K562 (cell line): Measurements from ENCODE around the gene LAMB4. TPM values are rescaled to one million over a fixed set of nuclear protein-coding genes. Genes with fewer than 3 reads are reported as not detected.

ENCODE experiments used
- ATAC-seq: fragments of 200-7000 bp; cut with Tn5 transposase; 3 replicates; pipeline ENCODE4 v1.9.1; 2020; ENCODE audit warnings: moderate library complexity
- BruUV-seq: library from RNA; stranded (reverse); fragments of 400-500 nt; replicated peaks from 2 replicates; lab custom pipeline; 2021; lab: Mats Ljungman, UMichigan
- CTCF ChIA-PET: fragments of 300-600 bp; formaldehyde crosslinking; extraction: SDS; loops from one replicate; lab custom pipeline; 2021; ENCODE audit warnings: low intra/inter-chr PET ratio; lab: Yijun Ruan, JAX
- POLR2A ChIA-PET: fragments of 300-600, 350-650 bp; sonication (Branson Sonifier 250); formaldehyde crosslinking; extraction: SDS; loops from one replicate; lab custom pipeline; 2021; ENCODE audit warnings: antibody characterized with exemption, inconsistent platforms; lab: Yijun Ruan, JAX
- DNase-seq, 4 experiments: peaks; one replicate each; pipeline versions ENCODE4 v3.0.0 to v3.0.0-alpha.2; 2011 to 2018; ENCODE audit warnings: low spot score in 3 of 4, mixed read lengths in 3 of 4; ENCODE audit errors: extremely low read depth in 1 of 4
- FAIRE-seq: peaks from 2 replicates; lab custom pipeline; 2011; peaks lifted over from hg19 to GRCh38; lab: Jason Lieb, UNC
- H2AFZ ChIP-seq: 2 replicates; pipeline ENCODE4 v1.6.0; 2011; ENCODE audit warnings: low read depth, low read length, control low read depth, inconsistent platforms
- H3K27ac ChIP-seq: fragments of 200-600 bp; 3 replicates; pipeline ENCODE4 v1.8.0; 2011; ENCODE audit warnings: low read depth, mild to moderate bottlenecking, control low read depth, inconsistent platforms, low read length, moderate library complexity, mixed read lengths; ENCODE audit errors: extremely low read depth
- H3K27me3 ChIP-seq, 2 experiments: fragments of 300-600 bp in 1 of 2; 2 replicates in 1 of 2; 3 replicates in 1 of 2; pipeline versions ENCODE4 v1.6.0 to v1.8.0; 2011; ENCODE audit warnings: inconsistent platforms in 2 of 2, low read length in 2 of 2, mild to moderate bottlenecking in 1 of 2, mixed read lengths in 1 of 2, moderate library complexity in 1 of 2; ENCODE audit not compliant: control insufficient read depth in 2 of 2, insufficient read depth in 2 of 2
- H3K36me3 ChIP-seq: fragments of 300-600 bp; 3 replicates; pipeline ENCODE4 v1.8.0; 2011; ENCODE audit warnings: mild to moderate bottlenecking, low read length, inconsistent platforms; ENCODE audit not compliant: control insufficient read depth, insufficient read depth
- H3K4me1 ChIP-seq, 2 experiments: fragments of 200-600 bp in 1 of 2; replicated peaks in 1 of 2; 2 replicates in 1 of 2; 3 replicates in 1 of 2; pipeline versions ENCODE4 v1.5.1 to v1.8.0; 2011; ENCODE audit warnings: inconsistent platforms in 2 of 2, low read length in 2 of 2, mild to moderate bottlenecking in 1 of 2, mixed read lengths in 1 of 2, moderate library complexity in 1 of 2; ENCODE audit not compliant: control insufficient read depth in 2 of 2, insufficient read depth in 2 of 2
- H3K4me2 ChIP-seq: 2 replicates; pipeline ENCODE4 v1.6.1; 2011; ENCODE audit warnings: low read length, control low read depth, inconsistent platforms, mixed read lengths; ENCODE audit not compliant: insufficient read depth
- H3K4me3 ChIP-seq: fragments of 200-600 bp; sonication (generic), shearing (Covaris generic); 2 replicates; pipeline ENCODE4 v1.5.1; 2016; ENCODE audit warnings: control low read depth, inconsistent platforms
- H3K79me2 ChIP-seq: fragments of 200-600 bp; 3 replicates; pipeline ENCODE4 v1.8.0; 2011; ENCODE audit warnings: low read length, inconsistent platforms; ENCODE audit not compliant: control insufficient read depth, insufficient read depth
- H3K9ac ChIP-seq, 2 experiments: 2 replicates each; pipeline versions ENCODE4 v1.6.0 to v1.6.1; 2011; ENCODE audit warnings: low read depth in 2 of 2, low read length in 2 of 2, control low read depth in 1 of 2, inconsistent platforms in 1 of 2, mild to moderate bottlenecking in 1 of 2, mixed read lengths in 1 of 2; ENCODE audit not compliant: insufficient read depth in 1 of 2
- H3K9me1 ChIP-seq: one replicate; pipeline ENCODE4 v1.6.0; 2011; ENCODE audit warnings: inconsistent platforms, mild to moderate bottlenecking, low read length, moderate library complexity; ENCODE audit not compliant: control insufficient read depth, insufficient read depth
- H3K9me3 ChIP-seq: replicated peaks from 2 replicates; pipeline ENCODE4 v1.5.1; 2011; ENCODE audit warnings: low read depth, low read length, inconsistent platforms; ENCODE audit not compliant: control insufficient read depth, insufficient read depth
- H4K20me1 ChIP-seq: replicated peaks from 2 replicates; pipeline ENCODE4 v1.6.1; 2011; ENCODE audit warnings: low read length, inconsistent platforms, mixed read lengths; ENCODE audit not compliant: control insufficient read depth, insufficient read depth
- BRD9 ChIP-seq: fragments of 450-650 bp; IDR thresholded peaks from 2 replicates; pipeline ENCODE4 v1.6.1; 2018; ENCODE audit warnings: low read depth; ENCODE audit not compliant: partially characterized antibody
- FIP1L1 ChIP-seq: fragments of 200-400 bp; formaldehyde crosslinking; IDR thresholded peaks from 2 replicates; pipeline ENCODE4 v1.6.1; 2018; ENCODE audit warnings: mild to moderate bottlenecking, low read depth, low read length; ENCODE audit not compliant: poor library complexity, severe bottlenecking
- GATA2 ChIP-seq: sonication (generic); formaldehyde crosslinking; IDR thresholded peaks from 2 replicates; pipeline ENCODE4 v1.4.0; 2020; ENCODE audit warnings: mild to moderate bottlenecking, missing genetic modification reagents
- HOMEZ ChIP-seq: fragments of 250-450 bp; sonication (Bioruptor Pico); IDR thresholded peaks from 2 replicates; pipeline ENCODE4 v1.4.0; 2020; ENCODE audit warnings: mild to moderate bottlenecking, moderate library complexity
- IRF2 ChIP-seq: sonication (generic); formaldehyde crosslinking; IDR thresholded peaks from 2 replicates; pipeline ENCODE4 v1.8.1; 2022; ENCODE audit warnings: mild to moderate bottlenecking, missing genetic modification reagents
- PHF8 ChIP-seq: fragments of 200-600 bp; sonication (generic); IDR thresholded peaks from 2 replicates; pipeline ENCODE4 v1.6.1; 2012; ENCODE audit warnings: mixed run types, mild to moderate bottlenecking, inconsistent platforms, low read length, moderate library complexity, borderline replicate concordance
- SRSF1 ChIP-seq: fragments of 200-400 bp; formaldehyde crosslinking; IDR thresholded peaks from 2 replicates; pipeline ENCODE4 v1.6.1; 2017; ENCODE audit warnings: mild to moderate bottlenecking, low read depth, low read length, moderate library complexity
- WGBS: fragments of 100-300 bp; shearing (Covaris generic); methylation state at CpG from one replicate; pipeline ENCODE4 v1.1.6; 2016; ENCODE audit warnings: low coverage, mixed read lengths; ENCODE audit not compliant: insufficient coverage; ENCODE audit errors: missing lambda C conversion rate; 5-methylcytosine and 5-hydroxymethylcytosine counted together
- in situ Hi-C: fragments of 300-500 bp; cut with MboI; formaldehyde crosslinking; loops from 4 replicates; pipeline ENCODE4 v1.15.0; 2018; ENCODE audit warnings: inconsistent platforms, mixed read lengths
- intact Hi-C: fragments of 100-400 bp; cut with micrococcal nuclease; formaldehyde crosslinking; loops from 2 replicates; pipeline ENCODE4 v1.14.2; 2022
- polyA plus RNA-seq, 8 experiments: library from polyadenylated mRNA; depleted of rRNA in 4 of 8; stranded (reverse) in 5 of 8; unstranded in 3 of 8; fragments of >200 nt; fragmentation: Nextera tagmentation in 2 of 8; fragmentation: Illumina TruSeq in 1 of 8; extraction: Ambion mirVana in 2 of 8; extraction: Trizol in 1 of 8; gene quantifications; 2 replicates each; pipeline versions ENCODE4 v1.2.1 to v1.2.3, GENCODE V29; 2011 to 2014; ENCODE audit warnings: inconsistent platforms in 1 of 8, missing spikeins in 1 of 8
- total RNA-seq, 7 experiments: library from RNA; depleted of rRNA in 6 of 7; stranded (reverse); fragments of >200 nt in 6 of 7; fragmentation: Illumina TruSeq in 2 of 7; extraction: Trizol in 2 of 7; gene quantifications; 2 replicates each; pipeline versions ENCODE4 v1.2.1 to v1.2.3, GENCODE V29; 2011 to 2021; ENCODE audit warnings: low replicate concordance in 1 of 7
- TF ChIP-seq, protein P1 (sequence below): fragments of 450-650 bp; IDR thresholded peaks from 2 replicates; pipeline ENCODE4 v1.6.1; 2018; ENCODE audit not compliant: partially characterized antibody
- TF ChIP-seq, protein P2 (sequence below), 2 experiments: IDR thresholded peaks; 2 replicates each; pipeline ENCODE4 v1.6.1; 2012; ENCODE audit warnings: improper control_type of control experiment in 2 of 2, low read depth in 2 of 2, low read length in 2 of 2, borderline replicate concordance in 1 of 2

LAMB4 gene
- total and polyA plus RNA-seq, 9 of the 15 experiments (the other 6 are each of a cell fraction or from before 2014, with no cell fraction given) = 0.06 to 0.13 (median 0.07) TPM; not detected in 6

DNA sequence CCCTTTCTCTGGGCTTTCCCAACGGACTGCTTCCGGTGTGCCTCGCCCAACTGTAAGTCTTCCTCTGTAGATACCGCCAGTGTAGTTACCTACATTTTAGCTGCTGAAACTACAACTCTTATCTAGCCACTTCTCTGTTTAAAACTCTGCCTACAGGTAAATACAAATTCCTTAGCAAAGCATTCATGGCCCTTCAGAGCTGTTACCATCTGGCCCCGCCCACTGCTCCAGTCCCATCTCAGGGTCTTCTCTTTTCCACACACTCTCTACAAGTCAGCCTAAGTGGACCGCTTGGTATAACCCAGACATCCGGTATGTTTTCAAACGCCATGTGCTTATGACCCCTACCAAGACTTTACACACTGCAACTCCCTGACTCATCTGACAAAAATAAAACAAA lies 41.0 kb upstream of the LAMB4 start:
- DNase-seq (no peak), ATAC-seq (peak; percentile 44), FAIRE-seq (no peak)
- Histone ChIP-seq H4K20me1 (no peaks in the 10 kb centered on the region), H3K27me3 (no peaks in the 10 kb centered on the region; a peak in 2 of 5 replicates), H3K4me1 (no peaks in the 10 kb centered on the region), H3K9me3 (no peaks in the 10 kb centered on the region), H3K4me3 (no peak overlapping the region), H3K4me2 (no peak overlapping the region), H3K9ac (no peak overlapping the region), H3K79me2 (no peaks in the 10 kb centered on the region), H2AFZ (no peak overlapping the region), H3K36me3 (no peaks in the 10 kb centered on the region), H3K27ac (no peak overlapping the region), H3K9me1 (no peaks in the 10 kb centered on the region)
- TF ChIP-seq PHF8 (no peak), BRD9 (no peak), SRSF1 (no peak), FIP1L1 (no peak), HOMEZ (CRISPR knock-in tag) (no peak), GATA2 (CRISPR knock-in tag) (no peak), IRF2 (CRISPR knock-in tag) (no peak)
- TF ChIP-seq, protein P1, sequence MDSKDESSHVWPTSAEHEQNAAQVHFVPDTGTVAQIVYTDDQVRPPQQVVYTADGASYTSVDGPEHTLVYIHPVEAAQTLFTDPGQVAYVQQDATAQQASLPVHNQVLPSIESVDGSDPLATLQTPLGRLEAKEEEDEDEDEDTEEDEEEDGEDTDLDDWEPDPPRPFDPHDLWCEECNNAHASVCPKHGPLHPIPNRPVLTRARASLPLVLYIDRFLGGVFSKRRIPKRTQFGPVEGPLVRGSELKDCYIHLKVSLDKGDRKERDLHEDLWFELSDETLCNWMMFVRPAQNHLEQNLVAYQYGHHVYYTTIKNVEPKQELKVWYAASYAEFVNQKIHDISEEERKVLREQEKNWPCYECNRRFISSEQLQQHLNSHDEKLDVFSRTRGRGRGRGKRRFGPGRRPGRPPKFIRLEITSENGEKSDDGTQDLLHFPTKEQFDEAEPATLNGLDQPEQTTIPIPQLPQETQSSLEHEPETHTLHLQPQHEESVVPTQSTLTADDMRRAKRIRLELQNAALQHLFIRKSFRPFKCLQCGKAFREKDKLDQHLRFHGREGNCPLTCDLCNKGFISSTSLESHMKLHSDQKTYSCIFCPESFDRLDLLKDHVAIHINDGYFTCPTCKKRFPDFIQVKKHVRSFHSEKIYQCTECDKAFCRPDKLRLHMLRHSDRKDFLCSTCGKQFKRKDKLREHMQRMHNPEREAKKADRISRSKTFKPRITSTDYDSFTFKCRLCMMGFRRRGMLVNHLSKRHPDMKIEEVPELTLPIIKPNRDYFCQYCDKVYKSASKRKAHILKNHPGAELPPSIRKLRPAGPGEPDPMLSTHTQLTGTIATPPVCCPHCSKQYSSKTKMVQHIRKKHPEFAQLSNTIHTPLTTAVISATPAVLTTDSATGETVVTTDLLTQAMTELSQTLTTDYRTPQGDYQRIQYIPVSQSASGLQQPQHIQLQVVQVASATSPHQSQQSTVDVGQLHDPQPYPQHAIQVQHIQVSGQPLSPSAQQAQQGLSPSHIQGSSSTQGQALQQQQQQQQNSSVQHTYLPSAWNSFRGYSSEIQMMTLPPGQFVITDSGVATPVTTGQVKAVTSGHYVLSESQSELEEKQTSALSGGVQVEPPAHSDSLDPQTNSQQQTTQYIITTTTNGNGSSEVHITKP = peak; percentile 19
- TF ChIP-seq, protein P2, sequence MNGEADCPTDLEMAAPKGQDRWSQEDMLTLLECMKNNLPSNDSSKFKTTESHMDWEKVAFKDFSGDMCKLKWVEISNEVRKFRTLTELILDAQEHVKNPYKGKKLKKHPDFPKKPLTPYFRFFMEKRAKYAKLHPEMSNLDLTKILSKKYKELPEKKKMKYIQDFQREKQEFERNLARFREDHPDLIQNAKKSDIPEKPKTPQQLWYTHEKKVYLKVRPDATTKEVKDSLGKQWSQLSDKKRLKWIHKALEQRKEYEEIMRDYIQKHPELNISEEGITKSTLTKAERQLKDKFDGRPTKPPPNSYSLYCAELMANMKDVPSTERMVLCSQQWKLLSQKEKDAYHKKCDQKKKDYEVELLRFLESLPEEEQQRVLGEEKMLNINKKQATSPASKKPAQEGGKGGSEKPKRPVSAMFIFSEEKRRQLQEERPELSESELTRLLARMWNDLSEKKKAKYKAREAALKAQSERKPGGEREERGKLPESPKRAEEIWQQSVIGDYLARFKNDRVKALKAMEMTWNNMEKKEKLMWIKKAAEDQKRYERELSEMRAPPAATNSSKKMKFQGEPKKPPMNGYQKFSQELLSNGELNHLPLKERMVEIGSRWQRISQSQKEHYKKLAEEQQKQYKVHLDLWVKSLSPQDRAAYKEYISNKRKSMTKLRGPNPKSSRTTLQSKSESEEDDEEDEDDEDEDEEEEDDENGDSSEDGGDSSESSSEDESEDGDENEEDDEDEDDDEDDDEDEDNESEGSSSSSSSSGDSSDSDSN (IDR thresholded peaks at IDR 0.05; ENCODE audit: borderline replicate concordance in 1 of 2, low read depth in 2 of 2, low read length in 2 of 2) = no peak
- BruUV-seq = no TSS peak
- in situ Hi-C loops (loop anchor here (10.0 kb wide), 1 partner anchor 314 kb away; no protein-coding TSS in a partner anchor), intact Hi-C loops (no loop called here)
- ChIA-PET POLR2A (interaction anchor here (0.5 to 0.7 kb wide), 2 partner anchors 12 to 198 kb away, joined by 4 to 5 read pairs; no protein-coding TSS in a partner anchor), CTCF (interaction anchor here (1.3 kb wide), 1 partner anchor 10 kb away, joined by 3 read pairs; no protein-coding TSS in a partner anchor)
- WGBS = 58% methylated on average over 8 of the region's 8 CpGs
